Activated CD8-positive, alpha-beta T cell treated with anti-CD3 and anti-CD28 coated beads for 36 hours (primary cell): Measurements from ENCODE around the gene DIAPH1. TPM values are rescaled to one million over a fixed set of nuclear protein-coding genes. Genes with fewer than 3 reads are reported as not detected.

Experiments
- ATAC-seq: fragments of 200-7000 bp; cut with Tn5 transposase; one replicate; pipeline ENCODE4 v1.10.0; 2021; ENCODE audit warnings: mild to moderate bottlenecking, moderate library complexity
- CTCF ChIA-PET: fragments of 350-600 bp; sonication (Branson Sonifier 250); formaldehyde crosslinking; loops from one replicate; lab custom pipeline; 2021; ENCODE audit warnings: antibody characterized with exemption; lab: Charles Lee
- POLR2A ChIA-PET: fragments of 350-600 bp; sonication (Branson Sonifier 250); formaldehyde crosslinking; loops from one replicate; lab custom pipeline; 2021; ENCODE audit warnings: antibody characterized with exemption; lab: Charles Lee
- DNase-seq: peaks from one replicate; pipeline ENCODE4 v3.0.0-alpha.2; 2020
- H3K27ac Mint-ChIP-seq: one replicate; pipeline ENCODE4 v1.8.0; 2021; ENCODE audit warnings: mild to moderate bottlenecking, mixed read lengths
- H3K27me3 Mint-ChIP-seq: one replicate; pipeline ENCODE4 v1.8.0; 2021; ENCODE audit warnings: mixed read lengths
- H3K36me3 Mint-ChIP-seq: one replicate; pipeline ENCODE4 v1.8.0; 2021; ENCODE audit warnings: low read depth, mixed read lengths
- H3K4me1 Mint-ChIP-seq: one replicate; pipeline ENCODE4 v1.8.0; 2021; ENCODE audit warnings: low read depth, mixed read lengths
- H3K4me3 Mint-ChIP-seq: one replicate; pipeline ENCODE4 v1.8.0; 2021; ENCODE audit warnings: mild to moderate bottlenecking, moderate library complexity, mixed read lengths
- H3K9me3 Mint-ChIP-seq: one replicate; pipeline ENCODE4 v1.8.0; 2021; ENCODE audit warnings: mixed read lengths
- intact Hi-C: fragments of 100-400 bp; cut with micrococcal nuclease; formaldehyde crosslinking; loops from one replicate; pipeline ENCODE4 v1.10.0; 2022
- total RNA-seq, 2 experiments: library from RNA; stranded (reverse); gene quantifications; one replicate each; pipeline ENCODE4 v1.2.3, GENCODE V29; 2021
- TF ChIP-seq, protein P1 (sequence below): fragments of 200-600 bp; IDR thresholded peaks from one replicate; pipeline ENCODE4 v1.8.0; 2022; ENCODE audit warnings: antibody characterized with exemption, mild to moderate bottlenecking

DIAPH1 gene
- total RNA-seq, 2 experiments from 2014 or later = 209 to 218 TPM

DNA sequence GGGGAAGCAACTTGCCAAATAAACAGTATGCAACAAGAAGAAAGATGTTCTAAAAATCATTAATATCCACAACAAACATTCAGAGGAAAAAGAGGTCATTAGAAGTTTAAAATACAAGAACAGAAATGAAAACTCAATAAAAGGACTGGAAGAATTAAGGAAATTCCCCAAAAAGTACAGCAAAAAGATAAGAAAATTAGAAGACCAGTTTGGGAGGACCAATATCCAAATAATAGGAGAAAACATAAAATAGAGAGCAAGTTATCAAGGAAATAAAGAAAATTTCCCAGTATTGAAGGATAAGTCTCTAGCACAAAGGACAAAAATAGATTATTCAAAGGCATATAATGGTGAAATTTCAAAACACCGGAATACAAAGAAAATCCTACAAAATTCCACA is 21.9 kb downstream of the DIAPH1 start:
- intact Hi-C loops = no loop called here
- Mint-ChIP-seq H3K27ac (peak overlapping the region; percentile 69), H3K4me1 (peaks cover 67% of the 10 kb centered on the region), H3K4me3 (no peak overlapping the region), H3K27me3 (no peaks in the 10 kb centered on the region), H3K9me3 (peaks cover 1% of the 10 kb centered on the region), H3K36me3 (peaks cover 33% of the 10 kb centered on the region)
- no peak for ATAC-seq
- DNase-seq = no peak
- CTCF ChIA-PET = interaction anchor here (0.9 to 5.2 kb wide), 4 partner anchors 23 to 40 kb away, joined by 3 to 47 read pairs (median 20); partner anchors contain the start of genes DIAPH1, HDAC3 and RELL2
- POLR2A ChIA-PET = interaction anchor here (1.0 to 2.6 kb wide), 2 partner anchors 12 to 23 kb away, joined by 3 to 9 read pairs; no protein-coding TSS in a partner anchor
- TF ChIP-seq, protein P1, sequence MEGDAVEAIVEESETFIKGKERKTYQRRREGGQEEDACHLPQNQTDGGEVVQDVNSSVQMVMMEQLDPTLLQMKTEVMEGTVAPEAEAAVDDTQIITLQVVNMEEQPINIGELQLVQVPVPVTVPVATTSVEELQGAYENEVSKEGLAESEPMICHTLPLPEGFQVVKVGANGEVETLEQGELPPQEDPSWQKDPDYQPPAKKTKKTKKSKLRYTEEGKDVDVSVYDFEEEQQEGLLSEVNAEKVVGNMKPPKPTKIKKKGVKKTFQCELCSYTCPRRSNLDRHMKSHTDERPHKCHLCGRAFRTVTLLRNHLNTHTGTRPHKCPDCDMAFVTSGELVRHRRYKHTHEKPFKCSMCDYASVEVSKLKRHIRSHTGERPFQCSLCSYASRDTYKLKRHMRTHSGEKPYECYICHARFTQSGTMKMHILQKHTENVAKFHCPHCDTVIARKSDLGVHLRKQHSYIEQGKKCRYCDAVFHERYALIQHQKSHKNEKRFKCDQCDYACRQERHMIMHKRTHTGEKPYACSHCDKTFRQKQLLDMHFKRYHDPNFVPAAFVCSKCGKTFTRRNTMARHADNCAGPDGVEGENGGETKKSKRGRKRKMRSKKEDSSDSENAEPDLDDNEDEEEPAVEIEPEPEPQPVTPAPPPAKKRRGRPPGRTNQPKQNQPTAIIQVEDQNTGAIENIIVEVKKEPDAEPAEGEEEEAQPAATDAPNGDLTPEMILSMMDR = no peak

DNA sequence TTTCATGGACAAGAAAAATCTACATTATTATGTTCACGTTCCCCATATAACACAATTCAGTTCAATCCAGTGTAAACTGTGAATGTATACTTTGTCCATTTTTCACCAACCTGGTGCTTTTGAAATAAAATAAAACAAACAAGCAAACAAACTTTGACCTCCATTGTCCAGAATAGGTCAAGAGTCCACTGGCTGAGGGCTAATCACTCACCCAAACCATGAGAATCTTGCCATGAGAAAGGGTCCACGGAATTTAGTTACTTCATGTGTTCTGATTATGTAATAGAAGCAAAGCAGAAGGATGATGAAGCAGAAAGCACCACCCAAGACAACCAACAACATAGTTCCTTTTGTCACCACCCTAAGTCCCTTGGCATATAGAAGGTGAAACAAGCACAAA is 28.7 kb downstream of the DIAPH1 start:
- intact Hi-C loops = loop anchor here (5.0 kb wide), 1 partner anchor 47 kb away; the partner anchor contains the start of genes HDAC3 and RELL2
- Mint-ChIP-seq H3K27ac (no peak overlapping the region), H3K9me3 (no peaks in the 10 kb centered on the region), H3K4me3 (no peak overlapping the region), H3K4me1 (peaks cover 43% of the 10 kb centered on the region), H3K36me3 (peaks cover 40% of the 10 kb centered on the region), H3K27me3 (no peaks in the 10 kb centered on the region)
- TF ChIP-seq, protein P1 = no peak
- ATAC-seq (no peak), DNase-seq (no peak)
- ChIA-PET CTCF (interaction anchor here (1.0 to 6.4 kb wide), 6 partner anchors 23 to 66 kb away, joined by 3 to 297 read pairs (median 14); partner anchors contain the start of genes DIAPH1, HDAC3 and RELL2), POLR2A (interaction anchor here (1.0 to 4.2 kb wide), 2 partner anchors 29 to 47 kb away, joined by 3 to 28 read pairs; partner anchors contain the start of genes HDAC3 and RELL2)

DNA sequence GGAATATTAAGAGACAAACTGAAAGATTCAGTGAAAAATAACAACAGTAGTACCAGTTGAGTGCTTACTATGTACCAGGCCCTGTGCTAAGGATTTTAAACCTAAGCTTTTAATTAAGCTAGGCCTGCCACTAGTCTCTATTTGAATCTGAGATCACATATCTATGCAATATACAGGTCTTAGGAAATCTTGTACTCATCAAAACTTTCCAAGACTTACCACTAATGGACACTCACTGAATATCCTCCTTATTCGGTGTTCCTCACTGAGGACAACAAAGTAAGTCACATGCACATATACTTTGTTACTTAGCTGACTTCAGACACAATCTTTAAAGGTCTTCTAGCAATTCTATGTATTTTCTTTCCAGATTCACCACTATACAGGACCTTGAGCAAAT is 32.6 kb downstream of the DIAPH1 start:
- no peak overlapping the region for H3K27ac Mint-ChIP-seq
- intact Hi-C loops = no loop called here
- no peaks in the 10 kb centered on the region for H3K9me3 Mint-ChIP-seq
- DNase-seq (no peak), ATAC-seq (no peak)
- no peaks in the 10 kb centered on the region for H3K27me3 Mint-ChIP-seq
- H3K4me3 Mint-ChIP-seq = no peak overlapping the region
- H3K36me3 Mint-ChIP-seq = peaks cover 56% of the 10 kb centered on the region
- ChIA-PET POLR2A (interaction anchor here (2.1 kb wide), 1 partner anchor 33 kb away, joined by 10 read pairs; the partner anchor contains the start of gene DIAPH1), CTCF (interaction anchor here (1.2 to 2.0 kb wide), 3 partner anchors 22 to 48 kb away, joined by 3 to 9 read pairs (median 4); partner anchors contain the start of gene DIAPH1)
- H3K4me1 Mint-ChIP-seq = peaks cover 26% of the 10 kb centered on the region
- TF ChIP-seq, protein P1 = no peak

DNA sequence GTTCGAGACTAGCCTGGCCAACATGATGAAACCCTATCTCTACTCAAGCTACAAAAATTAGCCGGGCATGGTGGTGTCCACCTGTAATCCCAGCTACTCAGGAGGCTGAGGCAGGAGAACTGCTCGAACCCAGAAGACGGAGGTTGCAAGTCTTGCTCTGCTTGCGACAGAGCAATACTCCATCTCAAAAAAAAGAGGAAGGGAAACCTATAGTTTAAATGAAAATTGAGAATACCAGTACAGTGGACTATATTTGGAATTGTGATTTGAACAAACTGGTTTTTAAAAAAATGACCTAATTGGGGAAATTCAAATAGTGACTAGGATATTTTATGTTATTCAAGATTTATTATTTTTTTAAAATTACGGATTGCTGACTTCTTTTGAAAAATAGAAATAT is 33.2 kb downstream of the DIAPH1 start:
- Mint-ChIP-seq H3K9me3 (no peaks in the 10 kb centered on the region), H3K27me3 (no peaks in the 10 kb centered on the region), H3K36me3 (peaks cover 55% of the 10 kb centered on the region), H3K27ac (no peak overlapping the region), H3K4me1 (peaks cover 23% of the 10 kb centered on the region), H3K4me3 (no peak overlapping the region)
- CTCF ChIA-PET = interaction anchor here (0.9 to 2.0 kb wide), 6 partner anchors 10 to 48 kb away, joined by 3 to 10 read pairs (median 4); partner anchors contain the start of gene DIAPH1
- DNase-seq (no peak), ATAC-seq (no peak)
- POLR2A ChIA-PET = no interaction called here
- TF ChIP-seq, protein P1 = no peak
- intact Hi-C loops = no loop called here

DNA sequence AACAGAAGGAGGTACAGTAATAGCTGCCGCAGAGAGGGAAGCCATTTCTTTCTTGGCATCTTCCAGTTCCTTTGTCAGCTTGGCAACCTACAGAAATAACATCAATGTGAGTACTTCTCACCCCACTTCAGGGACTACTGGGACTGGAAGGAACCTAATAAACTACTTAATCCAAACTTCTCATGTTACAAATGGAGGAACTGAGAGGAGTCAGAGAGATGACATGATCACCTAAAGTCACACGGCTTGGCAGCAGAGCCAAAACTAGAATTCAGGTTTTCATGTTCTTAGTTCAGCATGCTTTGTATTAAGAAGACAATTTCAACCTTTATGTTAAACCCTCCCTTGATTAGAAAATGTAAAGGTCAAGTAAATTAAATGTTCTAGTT is 44.7 kb downstream of the DIAPH1 start:
- ChIA-PET POLR2A (interaction anchor here (0.8 kb wide), 1 partner anchor 10 kb away, joined by 3 read pairs; no protein-coding TSS in a partner anchor), CTCF (interaction anchor here (1.3 to 2.7 kb wide), 3 partner anchors 10 to 45 kb away, joined by 3 to 26 read pairs (median 7); no protein-coding TSS in a partner anchor)
- no peaks in the 10 kb centered on the region for H3K27me3 Mint-ChIP-seq
- no peak overlapping the region for H3K4me3 Mint-ChIP-seq
- DNase-seq = no peak
- peaks cover 58% of the 10 kb centered on the region for H3K36me3 Mint-ChIP-seq
- ATAC-seq = no peak
- TF ChIP-seq, protein P1 = no peak
- H3K27ac Mint-ChIP-seq = no peak overlapping the region
- no peaks in the 10 kb centered on the region for H3K9me3 Mint-ChIP-seq
- intact Hi-C loops = no loop called here
- no peaks in the 10 kb centered on the region for H3K4me1 Mint-ChIP-seq
